Right cardiac atrium (tissue), 5 donors: ENCODE data around the gene SLC6A2. TPM values are rescaled to one million over a fixed set of nuclear protein-coding genes. Genes with fewer than 3 reads are reported as not detected.
"Not testable (repeated sequence)": the region's sequence is repeated elsewhere in the genome, so short reads cannot be mapped to it uniquely, and the experiment has no call there.

Experiments used
- ATAC-seq, 2 donors: fragments of 200-7000 bp; cut with Tn5 transposase; one replicate each; pipeline versions ENCODE4 v1.8.0 to v1.9.1; 2020; ENCODE audit warnings: moderate library complexity in 2 of 2, mild to moderate bottlenecking in 1 of 2
- DNase-seq, 3 donors: peaks; one replicate each; pipeline ENCODE4 v3.0.0-alpha.2; 2020
- H3K27ac ChIP-seq: one replicate; pipeline ENCODE4 v1.5.1; 2013; ENCODE audit warnings: mild to moderate bottlenecking, low read length, control low read depth, moderate library complexity
- H3K27me3 ChIP-seq: one replicate; pipeline ENCODE4 v1.6.1; 2013; ENCODE audit not compliant: control insufficient read depth, insufficient read depth
- H3K4me1 ChIP-seq: one replicate; pipeline ENCODE4 v1.6.1; 2013; ENCODE audit warnings: low read length; ENCODE audit not compliant: control insufficient read depth, insufficient read depth
- H3K4me3 ChIP-seq: one replicate; pipeline ENCODE4 v1.5.1; 2013; ENCODE audit warnings: low read length, control low read depth
- H3K9me3 ChIP-seq: one replicate; pipeline ENCODE4 v1.6.1; 2013; ENCODE audit warnings: low read length; ENCODE audit not compliant: control insufficient read depth
- WGBS: extraction: QIAGEN DNeasy Blood & Tissue Kit; methylation state at CpG from one replicate; pipeline ENCODE4 v1.1.7; 2013; 5-methylcytosine and 5-hydroxymethylcytosine counted together
- intact Hi-C, 4 donors: fragments of 100-400 bp; cut with DNase I; formaldehyde crosslinking; loops; one replicate each; pipeline versions ENCODE4 v1.11.0 to v1.14.0; 2022 to 2023
- polyA plus RNA-seq: library from polyadenylated mRNA; stranded (reverse); fragments of 200-250 nt; gene quantifications from one replicate; pipeline ENCODE4 v1.2.3, GENCODE V29; 2013
- total RNA-seq, 4 donors: library from RNA; stranded (reverse); fragmentation: NEBNext Ultra II Directional; extraction: Animal tissue kit (Norgen Biotek cat#: 25700); gene quantifications; one replicate each; pipeline ENCODE4 v1.2.1, GENCODE V29; 2021
- donor health status: healthy with polysubstance abuse.
- donor health status: DM: no; HTN: yes; CAD: no.
- donor health status: DM: no; HTN: no; CAD: no.
- donor health status: DM: no; HTN: yes; CAD: no; lungs with severe emphysema.
- donor health status: DM: yes; HTN: yes; CAD: no.

SLC6A2 gene
- total and polyA plus RNA-seq, 5 donors = not detected

DNA sequence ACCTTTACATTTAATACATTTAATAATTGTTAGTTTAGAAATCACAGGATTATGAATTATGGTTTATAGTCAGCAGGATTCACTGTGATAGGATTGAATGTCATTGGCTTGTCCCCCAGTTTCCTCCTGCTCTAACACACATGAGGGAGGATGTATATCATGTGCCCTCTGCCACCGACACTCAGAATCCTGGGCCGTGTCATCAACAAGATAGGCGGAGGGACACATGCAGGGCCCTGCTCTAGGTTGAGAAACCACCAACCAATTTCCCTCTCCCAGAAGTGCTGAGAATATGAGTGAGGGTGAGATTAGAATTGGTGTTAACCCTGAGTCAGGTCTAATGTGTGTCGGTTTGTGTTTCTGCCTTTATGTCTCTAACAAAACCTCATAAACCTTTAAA lies 92.0 kb downstream of the SLC6A2 start:
- Histone ChIP-seq H3K4me3 (no peak overlapping the region), H3K27me3 (no peaks in the 10 kb centered on the region), H3K4me1 (no peaks in the 10 kb centered on the region), H3K27ac (no peak overlapping the region), H3K9me3 (no peaks in the 10 kb centered on the region)
- DNase-seq = no peak
- intact Hi-C loops = no loop called here
- WGBS = 58% methylated on average over 4 of the region's 4 CpGs
- ATAC-seq = no peak

DNA sequence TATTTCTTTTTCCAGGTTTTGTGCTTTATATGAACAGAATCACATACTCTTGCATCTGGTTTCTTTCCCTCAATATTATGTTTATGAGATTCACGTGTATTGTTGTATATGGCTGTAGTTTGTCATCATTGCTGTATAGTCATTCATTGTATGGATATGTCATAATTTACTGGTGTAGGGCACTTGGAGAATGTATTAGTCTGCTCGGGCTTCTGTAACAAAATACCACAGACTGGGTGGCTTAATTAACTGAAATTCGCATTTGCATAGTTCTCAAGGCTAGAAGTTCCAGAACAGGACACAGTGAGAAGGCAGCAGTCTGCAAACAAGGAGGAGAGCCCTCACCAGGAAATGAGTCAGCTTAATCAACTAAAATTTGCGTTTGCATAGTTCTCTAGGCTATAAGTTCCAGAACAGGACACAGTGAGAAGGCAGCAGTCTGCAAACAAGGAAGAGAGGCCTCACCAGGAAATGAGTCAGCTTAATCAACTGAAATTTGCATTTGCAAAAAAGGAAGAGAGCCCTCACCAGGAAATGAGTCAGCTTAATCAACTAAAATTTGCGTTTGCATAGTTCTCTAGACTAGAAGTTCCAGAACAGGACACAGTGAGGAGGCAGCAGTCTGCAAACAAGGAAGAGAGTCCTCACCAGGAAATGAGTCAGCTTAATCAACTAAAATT lies 96.8 kb downstream of the SLC6A2 start:
- H3K27ac ChIP-seq, ATAC-seq, DNase-seq, H3K4me3 ChIP-seq, intact Hi-C loops, H3K9me3 ChIP-seq, H3K4me1 ChIP-seq, H3K27me3 ChIP-seq: not testable (repeated sequence)
- WGBS = 62% methylated on average over 5 of the region's 5 CpGs

DNA sequence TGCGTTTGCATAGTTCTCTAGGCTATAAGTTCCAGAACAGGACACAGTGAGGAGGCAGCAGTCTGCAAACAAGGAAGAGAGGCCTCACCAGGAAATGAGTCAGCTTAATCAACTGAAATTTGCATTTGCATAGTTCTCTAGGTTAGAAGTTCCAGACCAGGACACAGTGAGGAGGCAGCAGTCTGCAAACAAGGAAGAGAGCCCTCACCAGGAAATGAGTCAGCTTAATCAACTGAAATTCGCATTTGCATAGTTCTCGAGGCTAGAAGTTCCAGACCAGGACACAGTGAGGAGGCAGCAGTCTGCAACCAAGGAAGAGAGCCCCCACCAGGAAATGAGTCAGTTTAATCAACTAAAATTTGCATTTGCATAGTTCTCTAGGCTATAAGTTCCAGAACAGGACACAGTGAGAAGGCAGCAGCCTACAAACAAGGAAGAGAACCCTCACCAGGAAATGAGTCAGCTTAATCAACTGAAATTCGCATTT lies 97.4 kb downstream of the SLC6A2 start:
- H3K9me3 ChIP-seq, ATAC-seq, H3K4me3 ChIP-seq, H3K4me1 ChIP-seq, DNase-seq, H3K27me3 ChIP-seq, intact Hi-C loops, H3K27ac ChIP-seq: not testable (repeated sequence)
- 60% methylated on average over 4 of the region's 4 CpGs for WGBS

Other genes with a start within 250 kb of the SLC6A2 start
- 100 to 1,000 TPM in 3 of 4 donors, 10 to 100 TPM in 1; 86.8 to 207 (median 155) TPM for gene MMP2, start 176.8 kb upstream of the SLC6A2 start, total RNA-seq
- 43.5 TPM for gene MMP2, start 176.8 kb upstream of the SLC6A2 start, polyA plus RNA-seq
- gene LPCAT2, start 146.9 kb upstream of the SLC6A2 start, total RNA-seq = 10 to 100 TPM in 1 of 4 donors, 1 to 10 TPM in 3; 6.2 to 10.9 (median 7.0) TPM
- gene LPCAT2, start 146.9 kb upstream of the SLC6A2 start, polyA plus RNA-seq = 4.0 TPM
- gene CAPNS2, start 89.3 kb upstream of the SLC6A2 start, total RNA-seq = under 1 TPM in 2 of 4 donors, not detected in 2; 0.23 to 0.54 TPM
- 0.20 TPM for gene CAPNS2, start 89.3 kb upstream of the SLC6A2 start, polyA plus RNA-seq
- gene CES1, start 177.1 kb downstream of the SLC6A2 start, total RNA-seq = 10 to 100 TPM; 17.4 to 81.4 (median 60.6) TPM
- gene CES1, start 177.1 kb downstream of the SLC6A2 start, polyA plus RNA-seq = 59.6 TPM
- under 1 TPM in 3 of 4 donors, not detected in 1; 0.20 to 0.32 (median 0.22) TPM for gene CES5A, start 219.4 kb downstream of the SLC6A2 start, total RNA-seq
- gene CES5A, start 219.4 kb downstream of the SLC6A2 start, polyA plus RNA-seq = 0.36 TPM